ENCODE data around the gene C4B.
"Not testable (repeated sequence)": the region's sequence is repeated elsewhere in the genome, so short reads cannot be mapped to it uniquely, and the experiment has no call there.

Gene C4B

GRCh38 chr6:32014547-32014946 is at the start of gene C4B:
C4B (plus strand) TSS chr6:32014795; CDS start chr6:32014846, 51 bp downstream.
- not testable (repeated sequence) for DNase-seq (ENCODE audit: low spot score)

- DNase-seq (ENCODE audit: low spot score): no peak
These were observed 48.9 kb upstream of the C4B start for GRCh38 chr6:31965700-31966099.

GRCh38 chr6:31966506-31966905 is 48.1 kb upstream of the C4B start:
- DNase-seq (ENCODE audit: low spot score): no peak

GRCh38 chr6:31966997-31967925 is 47.3 kb upstream of the C4B start:
- no peak for DNase-seq (ENCODE audit: low spot score)

GRCh38 chr6:31967926-31968320 is 46.7 kb upstream of the C4B start:
- DNase-seq (ENCODE audit: low spot score): no peak

- no peak for DNase-seq (ENCODE audit: low spot score)
These were observed 46.3 kb upstream of the C4B start for GRCh38 chr6:31968326-31968725.

- DNase-seq (ENCODE audit: low spot score): no peak
These were observed 45.5 kb upstream of the C4B start for GRCh38 chr6:31968791-31969711.

- no peak for DNase-seq (ENCODE audit: low spot score)
These were observed 44.6 kb upstream of the C4B start for GRCh38 chr6:31969712-31970603.

GRCh38 chr6:31970604-31971271 is 43.9 kb upstream of the C4B start:
- no peak for DNase-seq (ENCODE audit: low spot score)

- DNase-seq (ENCODE audit: low spot score): no peak
These were observed 43.2 kb upstream of the C4B start for GRCh38 chr6:31971279-31971992.

GRCh38 chr6:31971993-31972708 is 42.4 kb upstream of the C4B start, which contains the start of gene DXO:
DXO (minus strand) TSS chr6:31972138; CDS start chr6:31971675, 463 bp downstream.
- peak; percentile 97 for DNase-seq (ENCODE audit: low spot score)

- DNase-seq (ENCODE audit: low spot score): peak; percentile 15
These were observed 41.8 kb upstream of the C4B start for GRCh38 chr6:31972709-31973350.

- not testable (repeated sequence) for DNase-seq (ENCODE audit: low spot score)
These were observed 38.5 kb upstream of the C4B start for GRCh38 chr6:31976065-31976464.

GRCh38 chr6:31977816-31978431 is 36.7 kb upstream of the C4B start:
- DNase-seq (ENCODE audit: low spot score): no peak

GRCh38 chr6:31978831-31979230 is 35.8 kb upstream of the C4B start:
- no peak for DNase-seq (ENCODE audit: low spot score)

GRCh38 chr6:31979238-31979898 is 35.2 kb upstream of the C4B start:
- no peak for DNase-seq (ENCODE audit: low spot score)

GRCh38 chr6:31980195-31980876 is 34.3 kb upstream of the C4B start:
- DNase-seq (ENCODE audit: low spot score): not testable (repeated sequence)

Measured in HuH-7 (cell line).